ENCODE results near the gene CHPF. TPM values are rescaled to one million over a fixed set of nuclear protein-coding genes. Genes with fewer than 3 reads are reported as not detected.

Gene CHPF
- total RNA-seq, 1 experiment from 2014 or later: 17.5 TPM

GRCh38 chr2:219576505-219577388, 33.1 kb upstream of the CHPF start:
- H3K4me1 ChIP-seq (ENCODE audit: control insufficient read depth, insufficient read depth, low read length): peaks cover 5% of the 10 kb centered on the region
- no TSS peak for BruUV-seq (replicated peaks)
- in situ Hi-C loops (cut with HindIII; ENCODE audit: low pct_unique_long_range_greater_than_20kb, low sequenced_read_pairs) (no loop called here), intact Hi-C loops (cut with micrococcal nuclease; ENCODE audit: unreplicated experiment) (no loop called here)
- DNase-seq (ENCODE audit: low read depth, low spot score) (no peak), ATAC-seq (peak; percentile 22; the same call in 1 of the 2 replicates)
- TF ChIP-seq CTCF (IDR thresholded peaks at IDR 0.05): no peak
- TF ChIP-seq POLR2AphosphoS5 (IDR thresholded peaks at IDR 0.05; ENCODE audit: low read depth, low read length): no peak
- TF ChIP-seq REST (IDR thresholded peaks at IDR 0.05; ENCODE audit: insufficient read depth in 1 of 2, low read depth in 2 of 2, low read length in 1 of 2): no peak
- H3K9me3 ChIP-seq (ENCODE audit: control insufficient read depth, insufficient read depth, low read depth, low read length): no peaks in the 10 kb centered on the region
- H3K36me3 ChIP-seq (ENCODE audit: control insufficient read depth, insufficient read depth, low read length): no peaks in the 10 kb centered on the region
- no peak overlapping the region; a peak in 1 of 4 replicates for H3K4me3 ChIP-seq (ENCODE audit: low read depth in 2 of 2, low read length in 2 of 2)
- CTCF ChIA-PET: no interaction called here
- no peak overlapping the region for H3K27ac ChIP-seq (ENCODE audit: low read length)
- H3K27me3 ChIP-seq (ENCODE audit: control insufficient read depth, insufficient read depth, low read length): no peaks in the 10 kb centered on the region
- POLR2A ChIA-PET: no interaction called here

- ChIA-PET CTCF (interaction anchor here (0.6 kb wide), 2 partner anchors 16 to 54 kb away, joined by 3 to 6 read pairs; no protein-coding TSS in a partner anchor), POLR2A (no interaction called here)
- no peak overlapping the region for H3K27ac ChIP-seq (ENCODE audit: low read length)
- DNase-seq (ENCODE audit: low read depth, low spot score) (no peak), ATAC-seq (no peak)
- no TSS peak for BruUV-seq (replicated peaks)
- H3K4me1 ChIP-seq (ENCODE audit: control insufficient read depth, insufficient read depth, low read length): peaks cover 8% of the 10 kb centered on the region
- no peaks in the 10 kb centered on the region for H3K9me3 ChIP-seq (ENCODE audit: control insufficient read depth, insufficient read depth, low read depth, low read length)
- H3K27me3 ChIP-seq (ENCODE audit: control insufficient read depth, insufficient read depth, low read length): no peaks in the 10 kb centered on the region
- H3K4me3 ChIP-seq (ENCODE audit: low read depth in 2 of 2, low read length in 2 of 2): no peak overlapping the region
- H3K36me3 ChIP-seq (ENCODE audit: control insufficient read depth, insufficient read depth, low read length): no peaks in the 10 kb centered on the region
- intact Hi-C loops (cut with micrococcal nuclease; ENCODE audit: unreplicated experiment): no loop called here
- in situ Hi-C loops (cut with HindIII; ENCODE audit: low pct_unique_long_range_greater_than_20kb, low sequenced_read_pairs): no loop called here
- no peak for TF ChIP-seq POLR2AphosphoS5 (IDR thresholded peaks at IDR 0.05; ENCODE audit: low read depth, low read length)
- no peak for TF ChIP-seq CTCF (IDR thresholded peaks at IDR 0.05)
- no peak for TF ChIP-seq TCF7L2 (IDR thresholded peaks at IDR 0.05; ENCODE audit: low read depth, low read length)
- no peak for TF ChIP-seq REST (IDR thresholded peaks at IDR 0.05; ENCODE audit: insufficient read depth in 1 of 2, low read depth in 2 of 2, low read length in 1 of 2)
- no peak for TF ChIP-seq SIN3A (IDR thresholded peaks at IDR 0.05; ENCODE audit: borderline replicate concordance, insufficient read depth, low read depth, low read length)
Measured at GRCh38 chr2:219575566-219576504, 32.2 kb upstream of the CHPF start.

Measured in Panc1 (cell line).